ENCODE measurements around the gene ANKFY1.

- TF ChIP-seq, protein P1, sequence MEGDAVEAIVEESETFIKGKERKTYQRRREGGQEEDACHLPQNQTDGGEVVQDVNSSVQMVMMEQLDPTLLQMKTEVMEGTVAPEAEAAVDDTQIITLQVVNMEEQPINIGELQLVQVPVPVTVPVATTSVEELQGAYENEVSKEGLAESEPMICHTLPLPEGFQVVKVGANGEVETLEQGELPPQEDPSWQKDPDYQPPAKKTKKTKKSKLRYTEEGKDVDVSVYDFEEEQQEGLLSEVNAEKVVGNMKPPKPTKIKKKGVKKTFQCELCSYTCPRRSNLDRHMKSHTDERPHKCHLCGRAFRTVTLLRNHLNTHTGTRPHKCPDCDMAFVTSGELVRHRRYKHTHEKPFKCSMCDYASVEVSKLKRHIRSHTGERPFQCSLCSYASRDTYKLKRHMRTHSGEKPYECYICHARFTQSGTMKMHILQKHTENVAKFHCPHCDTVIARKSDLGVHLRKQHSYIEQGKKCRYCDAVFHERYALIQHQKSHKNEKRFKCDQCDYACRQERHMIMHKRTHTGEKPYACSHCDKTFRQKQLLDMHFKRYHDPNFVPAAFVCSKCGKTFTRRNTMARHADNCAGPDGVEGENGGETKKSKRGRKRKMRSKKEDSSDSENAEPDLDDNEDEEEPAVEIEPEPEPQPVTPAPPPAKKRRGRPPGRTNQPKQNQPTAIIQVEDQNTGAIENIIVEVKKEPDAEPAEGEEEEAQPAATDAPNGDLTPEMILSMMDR (conservative IDR thresholded peaks at IDR 0.05; ENCODE audit: low read depth, low read length) = no peak
- no peak for TF ChIP-seq EZH2 (IDR thresholded peaks at IDR 0.05; ENCODE audit: low read length, unreplicated experiment)
- no peak for TF ChIP-seq EZH2phosphoT487 (IDR thresholded peaks at IDR 0.05; ENCODE audit: borderline replicate concordance, low read length)
These were observed 3.6 kb upstream of the ANKFY1 start for GRCh38 chr17:4267402-4267801.

All from PC-3 (cell line).